ENCODE results near the gene MYBPHL.

Gene MYBPHL, protein sequence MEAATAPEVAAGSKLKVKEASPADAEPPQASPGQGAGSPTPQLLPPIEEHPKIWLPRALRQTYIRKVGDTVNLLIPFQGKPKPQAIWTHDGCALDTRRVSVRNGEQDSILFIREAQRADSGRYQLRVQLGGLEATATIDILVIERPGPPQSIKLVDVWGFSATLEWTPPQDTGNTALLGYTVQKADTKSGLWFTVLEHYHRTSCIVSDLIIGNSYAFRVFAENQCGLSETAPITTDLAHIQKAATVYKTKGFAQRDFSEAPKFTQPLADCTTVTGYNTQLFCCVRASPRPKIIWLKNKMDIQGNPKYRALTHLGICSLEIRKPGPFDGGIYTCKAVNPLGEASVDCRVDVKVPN

DNA sequence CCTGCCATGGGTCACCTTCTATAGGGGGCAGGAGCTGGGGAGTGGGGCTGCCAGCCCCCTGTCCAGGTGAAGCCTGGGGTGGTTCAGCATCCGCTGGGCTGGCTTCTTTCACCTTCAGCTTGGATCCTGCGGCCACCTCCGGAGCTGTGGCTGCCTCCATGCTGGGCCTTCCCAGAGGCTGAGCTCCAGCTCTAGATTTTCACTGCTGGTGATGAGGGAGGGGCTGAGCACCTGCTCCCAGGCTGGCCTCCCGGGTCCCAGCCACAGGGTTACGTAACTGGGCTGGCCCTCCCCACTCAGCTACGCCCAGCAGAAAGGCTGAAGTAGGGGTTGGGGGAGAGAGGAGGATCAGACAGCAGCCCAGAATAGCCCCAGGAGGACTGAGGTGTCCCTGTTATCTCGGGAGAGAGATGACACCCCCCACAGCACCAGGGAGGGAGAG is at the start of gene MYBPHL:
Gene MYBPHL, minus strand, starts transcription at position 180 of the 442 bp plus-strand sequence. Its CDS starts 20 bp downstream, at position 160.
- no peak for DNase-seq (ENCODE audit: low read depth, low spot score)

DNA sequence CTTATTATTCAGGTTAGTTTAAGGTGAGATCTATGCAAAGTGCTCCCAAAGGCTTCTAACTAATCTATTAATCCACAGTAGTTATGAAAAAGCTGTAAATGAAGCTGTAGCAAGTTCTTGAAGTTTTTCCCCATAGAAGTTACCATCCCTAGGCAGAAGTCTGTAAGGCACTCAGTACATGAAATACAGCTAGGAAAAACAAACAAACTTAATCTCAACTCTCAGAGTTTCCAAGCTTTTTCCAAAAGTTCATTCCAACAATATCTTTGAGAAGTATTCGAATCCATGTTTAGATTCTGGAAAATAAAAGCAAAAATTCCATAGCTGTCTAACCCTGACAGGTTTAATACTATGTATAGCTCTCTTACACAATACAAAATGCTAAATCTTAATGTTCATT is 49.7 kb upstream of the MYBPHL start:
- no peak for DNase-seq (ENCODE audit: low read depth, low spot score)

DNA sequence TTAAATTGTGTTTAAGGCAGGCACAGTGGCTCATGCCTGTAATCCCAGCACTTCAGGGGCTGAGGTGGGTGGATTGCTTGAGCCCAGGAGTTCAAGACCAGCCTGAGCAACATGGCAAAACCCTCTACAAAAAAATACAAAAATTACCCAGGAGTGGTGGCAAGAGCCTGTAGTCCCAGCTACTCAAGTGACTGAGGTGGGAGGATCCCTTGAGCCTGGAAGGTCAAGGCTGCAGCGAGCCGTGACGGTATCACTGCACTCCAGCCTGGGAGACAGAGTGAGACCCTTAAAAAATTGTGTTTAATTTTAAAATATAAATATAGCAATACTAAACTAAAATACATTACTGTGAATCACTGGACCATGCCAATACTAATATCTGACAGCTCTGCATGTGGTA is 48.1 kb upstream of the MYBPHL start:
- no peak for DNase-seq (ENCODE audit: low read depth, low spot score)

DNA sequence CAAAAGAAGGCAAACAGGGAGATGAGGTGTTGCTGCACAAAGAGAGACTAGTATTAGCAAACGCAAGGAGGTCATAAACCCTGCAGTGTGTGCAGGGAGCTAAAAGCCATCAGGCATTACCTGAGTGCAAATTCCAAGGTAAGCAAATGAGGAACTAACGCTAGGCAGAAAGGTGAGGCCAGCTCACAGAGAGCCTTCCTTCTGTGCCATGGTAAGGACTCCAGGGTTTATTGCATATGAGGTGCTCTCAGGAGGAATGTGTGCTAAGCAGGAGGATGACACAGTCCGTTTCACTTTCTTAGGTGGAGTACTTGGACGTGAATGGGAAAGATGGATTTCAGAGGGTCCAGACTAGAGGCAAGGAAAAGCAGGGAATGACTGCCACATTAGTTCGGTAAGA is 44.6 kb upstream of the MYBPHL start:
- no peak for DNase-seq (ENCODE audit: low read depth, low spot score)

DNA sequence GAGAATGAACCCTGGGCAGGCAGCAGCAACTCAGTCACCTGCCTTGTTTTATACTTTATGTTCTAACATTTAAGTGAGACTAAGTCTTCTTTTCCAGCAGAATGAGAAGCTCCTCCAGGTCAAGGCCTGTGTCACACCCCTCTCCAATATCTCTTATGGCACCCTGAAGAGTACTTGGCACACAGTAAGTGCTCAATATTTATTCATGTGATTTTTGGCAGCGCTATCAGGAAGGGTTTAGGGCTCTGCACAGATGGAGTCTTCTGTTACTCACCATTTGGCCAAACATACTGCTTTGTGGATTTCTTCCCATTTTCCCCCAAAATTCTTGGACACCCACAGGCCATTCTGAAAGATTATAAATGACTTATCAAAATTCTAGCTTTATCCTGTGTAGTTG is 43.8 kb upstream of the MYBPHL start:
- DNase-seq (ENCODE audit: low read depth, low spot score), result no peak

DNA sequence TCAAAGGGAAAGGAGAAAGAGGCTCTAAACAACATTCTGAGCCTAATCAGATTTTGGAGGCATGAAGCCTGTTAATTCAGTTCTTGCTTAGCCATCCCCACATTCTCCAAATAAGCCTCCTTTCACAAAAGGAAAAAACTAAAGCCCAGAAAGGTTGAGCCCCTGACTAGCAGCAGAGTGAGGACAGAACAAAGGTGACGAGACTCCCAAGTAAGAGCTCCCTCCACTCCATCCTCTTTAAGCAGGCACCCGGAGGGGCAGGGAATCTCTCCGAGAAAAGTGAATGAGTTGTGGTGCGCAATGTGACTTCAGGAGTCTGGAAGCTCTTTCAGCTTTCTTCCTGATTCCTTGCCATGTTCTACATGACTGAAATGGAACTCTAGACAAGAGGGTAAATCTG is 43.4 kb upstream of the MYBPHL start:
- DNase-seq (ENCODE audit: low read depth, low spot score), result no peak

DNA sequence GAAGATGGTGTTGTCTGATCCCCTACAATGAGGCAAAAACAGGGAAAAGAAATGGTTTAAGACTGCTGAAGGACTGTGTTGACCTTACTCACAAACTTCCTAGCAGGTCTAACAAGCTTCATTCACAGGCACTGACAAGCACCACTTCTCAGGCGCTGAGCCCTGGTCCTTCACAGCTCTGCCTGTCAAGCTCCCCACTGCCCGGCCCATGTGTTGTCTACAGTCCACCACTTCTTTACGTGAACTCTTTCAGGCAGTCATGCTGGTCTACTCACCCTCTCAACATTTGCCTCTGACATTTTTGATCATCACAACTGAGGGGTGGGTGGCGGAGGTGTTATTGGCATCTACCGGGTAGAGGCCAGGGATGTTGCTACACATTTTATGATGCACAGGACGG is 40.7 kb upstream of the MYBPHL start:
- no peak for DNase-seq (ENCODE audit: low read depth, low spot score)

DNA sequence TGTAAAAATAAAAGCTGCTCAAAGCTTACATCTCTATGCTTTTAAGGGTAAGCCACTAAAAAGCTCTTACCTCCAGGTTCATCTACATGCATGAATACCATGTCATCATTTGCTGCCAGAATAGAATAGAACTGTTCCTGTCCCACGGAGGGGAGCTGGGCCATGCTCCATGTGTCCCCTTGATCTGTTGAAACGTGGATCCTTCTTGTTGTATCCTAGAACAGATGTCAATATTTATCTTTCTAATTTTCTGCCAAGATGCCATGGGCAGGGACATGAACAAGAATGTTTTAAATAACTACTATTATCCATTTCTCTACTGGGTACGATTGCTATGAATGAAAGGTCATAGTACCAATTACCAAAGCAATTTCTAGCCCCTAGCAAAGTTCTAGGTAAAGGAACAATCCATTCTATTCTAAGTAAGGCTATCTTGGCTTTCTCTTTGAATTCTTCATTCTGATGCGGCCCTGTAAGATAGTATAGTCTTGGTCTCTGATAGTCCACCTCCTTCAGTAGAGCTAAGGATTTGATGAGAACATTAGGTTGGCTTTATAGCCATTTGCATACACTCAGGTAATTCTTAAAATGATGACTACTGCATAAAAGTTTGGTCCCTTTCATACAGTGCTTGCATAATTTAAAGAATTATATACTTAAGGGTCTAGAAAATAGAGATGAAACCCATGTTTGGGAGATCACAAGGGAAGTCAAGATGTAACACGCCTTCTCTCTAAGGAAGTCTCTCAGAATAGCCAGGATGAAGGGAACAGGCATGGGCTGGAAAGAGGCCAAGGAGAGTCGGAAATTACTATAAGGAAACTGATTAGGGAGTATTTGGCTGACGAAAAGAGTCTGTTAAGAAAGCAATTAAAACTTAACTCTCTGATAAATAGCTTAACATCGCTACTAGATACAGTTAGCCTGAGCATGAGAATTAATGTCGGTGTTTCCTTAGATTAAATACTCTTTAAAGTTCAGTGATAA is 35.4 kb upstream of the MYBPHL start:
- DNase-seq (ENCODE audit: low read depth, low spot score), result no peak

DNA sequence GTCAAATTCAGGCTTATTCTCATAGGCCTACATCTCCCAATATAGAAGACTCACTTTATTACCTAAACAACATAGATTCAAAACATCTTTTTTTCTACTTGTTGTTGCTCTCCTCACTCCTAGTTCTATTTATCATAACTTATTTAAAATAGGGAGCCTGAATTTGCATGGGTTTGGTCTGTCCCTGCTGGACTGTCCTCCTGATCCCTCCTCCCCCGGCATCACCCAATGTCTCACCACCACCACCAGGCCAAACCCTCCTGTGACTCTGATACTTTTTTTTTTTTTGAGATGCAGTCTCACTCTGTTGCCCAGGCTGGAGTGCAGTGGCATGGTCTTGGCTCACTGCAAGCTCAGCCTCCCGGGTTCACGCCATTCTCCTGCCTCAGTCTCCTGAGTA is 31.8 kb upstream of the MYBPHL start:
- DNase-seq (ENCODE audit: low read depth, low spot score), result no peak

DNA sequence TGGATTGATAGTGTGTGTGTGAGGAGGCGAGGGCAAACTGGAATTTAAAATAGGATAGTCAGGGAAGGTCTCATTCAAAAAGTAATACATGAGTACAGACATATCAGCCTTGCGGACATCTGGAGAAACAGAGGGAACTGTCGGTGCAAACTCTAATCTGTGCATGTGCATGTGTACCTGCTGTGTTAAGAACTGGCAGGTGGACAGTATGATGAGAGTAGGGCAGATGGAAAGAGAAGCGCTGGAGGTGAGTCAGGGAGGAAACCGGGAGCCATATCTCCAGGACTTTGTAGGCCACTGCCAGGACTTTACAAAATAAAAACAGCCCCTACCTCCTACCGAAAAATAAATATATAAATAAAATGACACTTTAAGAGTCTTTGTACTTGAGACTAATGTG is 31.3 kb upstream of the MYBPHL start:
- DNase-seq (ENCODE audit: low read depth, low spot score), result no peak

DNA sequence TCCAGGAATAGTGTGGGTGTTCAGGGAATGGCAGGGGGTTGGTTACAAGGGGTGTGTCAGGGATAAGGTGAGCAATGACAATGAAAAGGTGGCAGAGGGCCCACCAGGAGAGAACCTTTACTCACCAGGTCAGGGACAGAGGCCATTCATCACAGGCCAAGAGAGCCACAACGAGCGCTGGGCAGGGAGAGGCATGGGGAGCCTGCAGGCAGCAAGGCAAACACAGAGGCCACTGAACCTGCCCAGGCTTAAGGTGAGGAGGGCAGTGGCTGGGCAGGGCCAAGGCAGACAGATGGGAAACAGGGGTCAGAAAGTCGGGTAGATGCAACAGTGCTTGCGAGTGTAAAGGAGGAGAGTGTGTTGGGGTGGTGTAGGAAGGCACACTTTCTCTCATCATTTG is 28.3 kb upstream of the MYBPHL start:
- no peak for DNase-seq (ENCODE audit: low read depth, low spot score)

DNA sequence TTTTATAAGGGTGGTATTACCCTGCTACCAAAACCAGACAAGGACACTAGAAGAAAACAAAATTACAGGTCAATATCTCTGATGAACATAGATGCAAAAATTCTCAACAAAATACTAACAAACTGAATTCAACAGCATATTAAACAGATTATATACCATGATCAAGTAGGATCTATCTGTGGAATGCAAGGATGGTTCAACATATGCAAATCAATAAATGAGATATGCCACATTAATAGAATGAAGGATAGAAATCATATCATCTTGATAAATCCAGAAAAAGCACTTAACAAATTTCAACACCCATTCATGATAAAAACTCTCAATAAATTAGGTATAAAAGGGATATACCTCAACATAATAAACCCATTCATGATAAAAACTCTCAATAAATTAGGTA is 24.3 kb upstream of the MYBPHL start:
- DNase-seq (ENCODE audit: low read depth, low spot score), result no peak

DNA sequence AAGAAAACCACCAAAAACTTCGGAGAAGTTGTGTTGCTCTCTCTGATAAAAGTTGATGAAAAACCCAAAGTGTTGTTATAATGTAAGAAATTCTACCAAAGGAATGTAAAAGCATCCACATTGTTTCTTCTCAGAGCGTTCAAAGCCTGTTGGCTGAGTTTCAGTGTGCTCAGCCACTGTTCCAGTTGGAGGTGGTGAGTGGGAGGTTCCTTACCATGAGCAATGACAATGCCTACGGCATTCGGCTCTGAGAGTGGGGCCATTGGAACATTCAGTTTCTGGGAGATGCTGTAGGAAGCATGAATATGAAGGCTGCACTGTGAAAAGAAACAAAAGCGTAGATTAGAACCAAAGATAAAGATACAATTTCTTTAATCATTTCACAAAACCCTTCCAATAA is 20.5 kb upstream of the MYBPHL start:
- DNase-seq (ENCODE audit: low read depth, low spot score), result no peak

DNA sequence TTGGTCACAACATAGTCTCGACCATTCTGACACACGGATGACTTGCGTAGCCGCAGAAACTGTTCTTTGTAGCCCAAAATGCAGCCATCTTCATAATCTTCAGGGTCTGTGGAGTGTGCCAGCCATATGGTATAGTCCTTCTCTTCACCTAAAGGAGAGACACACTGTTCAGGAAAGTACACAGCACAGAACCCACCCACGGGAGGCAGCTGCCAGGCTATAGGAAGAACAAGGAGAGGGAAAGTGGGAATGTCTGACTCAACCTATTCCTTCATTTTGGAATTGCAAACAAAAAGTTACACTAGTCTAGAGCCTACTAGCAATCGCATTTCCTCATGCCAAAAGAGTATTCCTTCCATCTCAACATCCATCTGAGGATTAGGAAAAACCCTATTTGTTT is 16.2 kb upstream of the MYBPHL start:
- no peak for DNase-seq (ENCODE audit: low read depth, low spot score)

DNA sequence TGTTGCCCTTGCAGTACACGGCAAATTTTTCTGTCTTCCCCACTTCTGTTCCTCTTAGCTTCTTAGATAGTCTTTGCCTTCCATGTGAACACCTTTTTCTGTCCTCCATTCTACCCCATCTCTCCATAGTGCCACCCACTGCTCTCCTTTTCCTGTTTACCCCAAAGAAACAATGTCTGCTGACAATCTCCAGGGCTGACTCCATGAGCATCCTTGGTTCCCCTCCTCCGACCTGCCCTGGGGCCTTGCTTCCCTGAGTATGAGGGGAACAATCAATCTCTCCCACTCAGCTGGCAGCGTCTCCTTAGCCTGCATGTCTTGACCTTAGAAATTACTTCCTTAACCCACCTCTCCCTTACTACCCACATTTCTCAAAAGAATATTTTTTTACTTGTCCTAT is 12.3 kb upstream of the MYBPHL start:
- no peak for DNase-seq (ENCODE audit: low read depth, low spot score)

DNA sequence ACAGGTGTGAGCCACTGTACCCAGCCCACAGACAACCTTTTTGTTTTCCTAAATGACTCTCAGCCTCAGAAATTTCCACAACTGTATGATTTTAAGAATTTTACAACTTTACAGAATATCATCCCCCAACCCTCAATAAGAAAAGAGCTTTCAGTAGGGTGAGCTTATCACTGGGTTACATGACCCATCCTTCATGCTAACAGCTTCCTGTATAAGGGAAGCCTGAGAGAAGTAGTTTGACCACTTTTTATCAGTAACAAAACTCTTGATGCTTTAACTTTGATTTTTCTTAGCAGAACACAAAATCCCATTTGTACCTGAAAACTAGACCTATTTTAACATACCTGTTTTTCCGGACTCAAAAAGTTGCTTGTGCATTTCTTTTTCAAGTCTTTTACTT is 9.7 kb upstream of the MYBPHL start:
- DNase-seq (ENCODE audit: low read depth, low spot score), result no peak

DNA sequence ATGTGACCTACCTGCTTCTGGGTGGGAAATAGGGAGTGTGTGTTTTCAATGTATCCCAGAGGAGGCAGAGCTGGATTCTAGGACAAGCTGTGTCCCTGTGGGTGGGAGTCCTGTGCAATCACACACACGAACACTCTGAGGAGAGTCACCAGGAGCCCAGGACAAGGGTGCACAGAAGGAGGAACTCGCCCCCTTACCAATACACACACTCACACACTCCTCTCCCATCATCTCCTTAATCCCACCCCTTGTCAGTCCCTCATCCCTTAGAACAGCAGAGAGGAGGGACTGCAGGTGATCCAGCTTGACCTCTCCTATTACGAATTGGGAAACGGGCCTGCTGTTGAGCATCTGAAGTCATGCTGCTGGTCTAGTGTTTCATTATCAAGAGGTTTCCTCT is 8.5 kb upstream of the MYBPHL start:
- no peak for DNase-seq (ENCODE audit: low read depth, low spot score)

DNA sequence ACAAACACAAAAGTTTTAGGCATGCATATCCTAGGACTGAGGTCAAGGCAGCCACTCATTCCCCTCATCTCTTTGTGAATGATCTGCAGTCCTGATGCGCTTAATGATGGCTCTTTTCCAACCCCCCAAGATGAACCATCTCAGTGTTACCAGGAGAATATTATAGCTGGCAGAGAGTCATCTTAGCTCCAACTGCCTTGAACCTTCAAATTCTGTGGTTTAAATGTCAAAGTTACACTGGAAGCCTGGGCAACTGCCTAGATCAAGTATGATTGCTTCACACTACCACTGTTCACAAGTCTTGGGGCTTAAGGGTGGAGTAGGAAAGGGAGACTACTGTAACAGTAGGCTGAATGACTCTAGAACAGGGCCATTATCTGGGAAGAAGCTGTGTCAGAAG is 8.0 kb upstream of the MYBPHL start:
- DNase-seq (ENCODE audit: low read depth, low spot score), result no peak

DNA sequence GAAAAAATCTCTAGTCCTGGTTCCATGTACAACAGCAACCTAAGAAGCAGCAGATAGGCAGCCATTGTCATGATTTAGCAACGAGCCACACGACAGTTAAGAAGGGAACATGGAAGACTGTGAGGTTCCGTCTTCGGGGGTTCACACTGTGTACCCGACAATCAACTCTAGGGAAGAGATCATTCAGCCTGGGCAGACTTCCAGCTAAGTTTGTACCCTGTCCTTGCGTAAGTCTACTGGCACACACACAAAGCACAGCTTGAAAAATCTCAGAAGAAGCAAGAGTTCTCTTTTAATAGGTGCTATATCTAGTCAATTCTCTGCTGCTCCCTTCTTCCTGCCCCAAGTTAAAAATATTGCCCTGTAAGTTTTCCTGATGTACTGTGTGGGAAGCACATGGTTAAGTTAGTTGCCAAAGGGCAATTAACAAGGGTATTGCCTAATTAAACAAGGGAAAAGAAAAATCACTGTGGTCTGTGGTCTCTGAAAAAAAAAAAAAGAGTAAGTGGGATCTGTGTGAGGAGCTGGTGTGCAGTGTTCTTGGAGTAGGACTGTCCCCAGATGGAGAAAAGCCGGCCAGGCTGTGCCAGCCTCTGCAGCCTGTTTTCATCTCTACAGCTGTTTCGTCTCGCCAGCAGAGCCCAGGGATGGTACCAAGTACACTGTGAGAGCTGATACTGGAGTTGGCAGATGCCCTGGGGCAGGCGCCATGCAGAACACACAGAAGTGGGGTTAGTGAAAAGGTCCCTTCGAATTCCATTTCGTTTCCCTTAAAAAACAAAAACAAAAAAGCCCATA is 6.4 kb upstream of the MYBPHL start:
- DNase-seq (ENCODE audit: low read depth, low spot score), result no peak

DNA sequence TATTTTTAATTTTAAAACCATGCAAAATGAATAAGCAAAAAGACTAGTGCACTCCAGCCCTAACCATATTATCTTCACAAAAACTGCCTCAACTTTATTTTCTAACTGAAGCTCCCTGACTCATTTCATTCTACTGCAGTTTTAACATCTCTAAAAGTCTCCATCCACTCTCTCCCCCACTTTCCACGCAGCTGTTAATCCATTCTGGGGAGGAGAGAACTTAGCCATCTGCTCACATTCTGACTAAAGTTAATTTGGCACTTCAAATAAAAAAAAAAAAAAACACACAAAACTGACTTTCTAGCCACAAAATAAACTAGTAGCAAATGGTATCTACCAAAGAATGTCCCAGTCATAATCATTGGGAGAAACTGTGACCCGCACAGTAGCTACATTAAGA is 5.4 kb upstream of the MYBPHL start:
- DNase-seq (ENCODE audit: low read depth, low spot score), result no peak

DNA sequence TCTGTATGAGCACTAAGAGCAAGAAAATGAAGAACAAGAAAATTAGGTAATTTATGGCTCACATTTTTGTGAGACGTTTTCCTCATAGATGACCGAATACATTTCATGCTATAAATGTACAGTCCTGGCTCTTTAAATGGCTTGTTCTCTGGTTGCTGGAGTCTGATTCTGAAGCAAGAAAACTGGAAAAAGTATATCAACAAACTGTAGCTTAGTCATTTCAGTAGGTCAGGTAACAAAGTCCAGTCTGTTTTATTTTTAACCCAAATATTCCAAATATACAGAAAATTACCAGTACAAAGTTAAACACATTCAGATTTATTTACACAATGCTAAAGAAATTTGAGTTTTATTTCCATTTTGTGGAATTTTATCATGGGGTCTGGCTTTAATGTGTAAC is 2.5 kb upstream of the MYBPHL start:
- no peak for DNase-seq (ENCODE audit: low read depth, low spot score)

Data from activated naive CD8-positive, alpha-beta T cell treated with anti-CD3 and anti-CD28 coated beads, Interleukin-2, amount 50 U/mL, for 16 hours (primary cell).